ENCODE results near the gene ADA.

GRCh38 chr20:44681796-44682566, 30.5 kb upstream of the ADA start:
- TF ChIP-seq POLR2A (IDR thresholded peaks at IDR 0.05) (no peak), POLR2AphosphoS5 (IDR thresholded peaks at IDR 0.05) (no peak), CTCF (IDR thresholded peaks at IDR 0.05) (no peak), EP300 (IDR thresholded peaks at IDR 0.05; ENCODE audit: low read depth) (no peak)
